ENCODE data around the gene ERLEC1.
"Not testable (repeated sequence)": the region's sequence is repeated elsewhere in the genome, so short reads cannot be mapped to it uniquely, and the experiment has no call there.

Gene ERLEC1

DNA sequence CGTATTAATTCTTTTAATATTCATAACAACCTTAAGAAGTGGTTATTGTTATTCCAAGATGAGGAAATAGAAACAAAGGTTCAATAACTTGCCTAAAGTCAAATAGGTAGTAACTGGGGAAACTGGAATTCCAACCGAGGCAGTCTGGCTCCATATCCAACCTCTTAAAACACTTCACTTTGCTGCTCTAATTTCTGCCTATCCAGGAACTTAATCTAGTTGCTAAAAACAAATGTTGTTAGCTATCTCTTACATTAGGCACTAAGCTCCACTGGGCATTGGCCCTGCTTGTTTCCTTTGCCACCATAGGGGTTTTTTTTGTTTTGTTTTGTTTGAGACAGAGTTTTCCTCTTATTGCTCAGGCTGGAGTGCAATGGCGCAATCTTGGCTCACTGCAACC, 24.8 kb downstream of the ERLEC1 start:
- no peaks in the 10 kb centered on the region for H3K4me1 Mint-ChIP-seq (ENCODE audit: low read depth)
- no peaks in the 10 kb centered on the region for H3K9me3 Mint-ChIP-seq
- no peaks in the 10 kb centered on the region for H3K27me3 Mint-ChIP-seq
- H3K36me3 Mint-ChIP-seq (ENCODE audit: low read depth) = peaks cover 45% of the 10 kb centered on the region
- H3K27ac Mint-ChIP-seq = no peak overlapping the region
- H3K4me3 Mint-ChIP-seq = no peak overlapping the region

DNA sequence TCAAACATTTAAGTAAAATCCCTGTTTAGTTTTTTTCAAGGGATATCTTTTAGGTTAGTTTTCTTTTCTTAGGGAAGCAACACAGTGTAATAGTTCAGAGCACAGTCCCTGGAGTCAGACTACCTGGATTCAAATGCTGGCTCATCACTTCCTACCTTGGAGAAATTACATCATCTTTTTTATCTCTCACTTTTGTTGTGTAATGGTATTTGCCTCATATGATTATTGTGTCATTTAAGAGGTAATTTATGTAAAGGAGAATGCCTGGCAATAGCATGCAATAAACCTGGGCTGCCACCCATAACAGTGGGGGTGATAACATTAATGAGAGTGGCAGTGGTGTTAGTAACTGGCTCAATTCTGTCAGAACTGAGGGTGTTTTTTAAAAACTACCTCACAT, 26.3 kb downstream of the ERLEC1 start:
- no peaks in the 10 kb centered on the region for H3K9me3 Mint-ChIP-seq

GRCh38 chr2:53818854-53819435, 32.1 kb downstream of the ERLEC1 start:
- no peak overlapping the region for H3K27ac Mint-ChIP-seq
- H3K4me3 Mint-ChIP-seq = no peak overlapping the region
- H3K36me3 Mint-ChIP-seq (ENCODE audit: low read depth) = peaks cover 35% of the 10 kb centered on the region
- no peaks in the 10 kb centered on the region for H3K4me1 Mint-ChIP-seq (ENCODE audit: low read depth)
- H3K9me3 Mint-ChIP-seq = no peaks in the 10 kb centered on the region
- H3K27me3 Mint-ChIP-seq = no peaks in the 10 kb centered on the region

More for the DNA sequence above, 26.3 kb downstream of the ERLEC1 start:
- H3K36me3 Mint-ChIP-seq (ENCODE audit: low read depth) = peaks cover 47% of the 10 kb centered on the region
- H3K27ac Mint-ChIP-seq = no peak overlapping the region
- no peaks in the 10 kb centered on the region for H3K27me3 Mint-ChIP-seq
- no peak overlapping the region for H3K4me3 Mint-ChIP-seq
- no peaks in the 10 kb centered on the region for H3K4me1 Mint-ChIP-seq (ENCODE audit: low read depth)

GRCh38 chr2:53819634-53820033, 32.8 kb downstream of the ERLEC1 start:
- Mint-ChIP-seq H3K27me3 (no peaks in the 10 kb centered on the region), H3K4me1 (ENCODE audit: low read depth) (no peaks in the 10 kb centered on the region)

DNA sequence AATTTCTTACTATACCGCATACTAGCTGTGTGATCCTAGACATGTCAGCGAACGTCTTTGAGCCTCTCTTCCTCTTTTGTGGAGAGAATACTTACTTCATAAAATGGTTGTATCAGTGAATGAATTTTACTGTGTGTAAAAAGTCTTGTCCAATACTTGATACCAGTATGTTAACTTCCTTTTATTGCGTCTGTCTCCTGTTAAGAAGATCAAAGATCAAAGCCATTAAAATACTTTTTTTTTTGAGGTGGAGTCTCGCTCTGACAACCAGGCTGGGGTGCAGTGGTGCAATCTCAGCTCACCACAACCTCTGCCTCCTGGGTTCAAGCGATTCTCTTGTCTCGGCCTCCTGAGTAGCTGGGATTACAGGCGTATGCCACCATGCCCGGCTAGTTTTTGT, 33.2 kb downstream of the ERLEC1 start:
- no peak overlapping the region for H3K4me3 Mint-ChIP-seq
- H3K27me3 Mint-ChIP-seq = no peaks in the 10 kb centered on the region
- no peak overlapping the region for H3K27ac Mint-ChIP-seq

More at GRCh38 chr2:53819634-53820033, 32.8 kb downstream of the ERLEC1 start:
- Mint-ChIP-seq H3K27ac (no peak overlapping the region), H3K36me3 (ENCODE audit: low read depth) (peaks cover 32% of the 10 kb centered on the region), H3K9me3 (no peaks in the 10 kb centered on the region), H3K4me3 (no peak overlapping the region)

DNA sequence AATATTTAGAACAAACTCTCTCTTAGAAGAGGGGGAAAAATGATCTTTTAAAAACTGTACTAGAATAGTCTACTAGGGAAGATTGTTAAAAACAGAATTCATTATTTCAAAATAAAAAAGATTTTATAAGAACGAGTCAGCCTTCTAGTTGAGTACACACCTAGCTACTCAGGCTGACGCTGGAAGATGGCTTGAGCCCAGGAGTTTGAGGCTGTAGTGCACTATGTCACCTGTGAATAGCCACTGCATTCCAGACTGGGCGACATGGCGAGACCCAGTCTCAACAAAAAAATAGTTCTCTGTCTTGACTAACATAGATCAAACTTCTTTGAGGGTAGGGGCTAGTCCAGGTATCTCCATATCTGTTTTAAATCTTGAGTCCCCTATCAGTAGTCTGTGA, 33.9 kb downstream of the ERLEC1 start:
- no peak overlapping the region for H3K27ac Mint-ChIP-seq
- H3K4me1 Mint-ChIP-seq (ENCODE audit: low read depth) = no peaks in the 10 kb centered on the region
- no peaks in the 10 kb centered on the region for H3K9me3 Mint-ChIP-seq
- peaks cover 24% of the 10 kb centered on the region for H3K36me3 Mint-ChIP-seq (ENCODE audit: low read depth)
- H3K27me3 Mint-ChIP-seq = no peaks in the 10 kb centered on the region
- no peak overlapping the region for H3K4me3 Mint-ChIP-seq

More for the DNA sequence above, 33.2 kb downstream of the ERLEC1 start:
- H3K4me1 Mint-ChIP-seq (ENCODE audit: low read depth) = no peaks in the 10 kb centered on the region
- peaks cover 30% of the 10 kb centered on the region for H3K36me3 Mint-ChIP-seq (ENCODE audit: low read depth)
- H3K9me3 Mint-ChIP-seq = no peaks in the 10 kb centered on the region

GRCh38 chr2:53821810-53822209, 35.0 kb downstream of the ERLEC1 start:
- H3K4me1 Mint-ChIP-seq (ENCODE audit: low read depth) = no peaks in the 10 kb centered on the region
- H3K9me3 Mint-ChIP-seq = no peaks in the 10 kb centered on the region
- no peaks in the 10 kb centered on the region for H3K27me3 Mint-ChIP-seq
- H3K4me3 Mint-ChIP-seq = no peak overlapping the region
- H3K27ac Mint-ChIP-seq = no peak overlapping the region
- H3K36me3 Mint-ChIP-seq (ENCODE audit: low read depth) = peaks cover 17% of the 10 kb centered on the region

DNA sequence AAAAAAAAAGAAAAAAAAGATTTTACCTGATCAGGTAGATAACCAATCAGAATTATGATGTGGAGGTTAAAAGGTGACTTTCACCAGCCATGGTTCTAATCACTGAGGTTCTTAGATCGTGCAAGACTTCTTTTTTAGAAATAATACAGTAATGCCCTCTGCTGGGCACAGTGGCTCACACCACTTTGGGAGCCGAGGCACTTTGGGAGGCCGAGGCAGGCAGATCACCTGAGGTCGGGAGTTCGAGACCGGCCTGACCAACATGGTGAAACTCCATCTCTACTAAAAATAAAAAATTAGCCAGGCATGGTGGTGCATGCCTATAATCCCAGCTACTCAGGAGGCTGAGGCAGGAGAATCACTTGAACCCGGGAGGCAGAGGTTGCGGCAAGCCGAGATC, 36.8 kb downstream of the ERLEC1 start:
- peaks cover 14% of the 10 kb centered on the region for H3K36me3 Mint-ChIP-seq (ENCODE audit: low read depth)
- H3K4me3 Mint-ChIP-seq; H3K4me1 Mint-ChIP-seq (ENCODE audit: low read depth): not testable (repeated sequence)

DNA sequence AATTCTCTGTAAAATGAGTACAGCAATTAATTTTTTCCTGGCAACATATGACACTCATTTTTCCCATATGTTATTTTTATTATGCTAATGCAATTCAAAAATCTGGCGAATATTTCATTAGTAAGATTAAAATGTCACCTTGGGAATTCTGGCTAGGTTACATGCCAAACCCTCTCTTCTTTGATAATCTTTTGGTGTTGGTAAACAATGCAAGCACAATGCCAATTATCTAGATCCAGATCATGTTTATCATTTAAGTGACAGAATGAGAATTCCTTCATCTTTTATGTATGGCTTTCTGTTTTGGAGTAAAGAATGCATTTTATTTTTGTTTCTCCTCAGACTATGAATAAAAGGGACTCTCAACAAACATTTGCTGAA, 39.2 kb downstream of the ERLEC1 start:
- H3K4me3 Mint-ChIP-seq = no peak overlapping the region
- H3K36me3 Mint-ChIP-seq (ENCODE audit: low read depth) = peaks cover 6% of the 10 kb centered on the region
- H3K9me3 Mint-ChIP-seq = peaks cover 4% of the 10 kb centered on the region
- H3K4me1 Mint-ChIP-seq (ENCODE audit: low read depth) = no peaks in the 10 kb centered on the region
- no peak overlapping the region for H3K27ac Mint-ChIP-seq
- no peaks in the 10 kb centered on the region for H3K27me3 Mint-ChIP-seq

More for the DNA sequence above, 36.8 kb downstream of the ERLEC1 start:
- H3K27me3 Mint-ChIP-seq, H3K9me3 Mint-ChIP-seq, H3K27ac Mint-ChIP-seq: not testable (repeated sequence)

- Mint-ChIP-seq H3K27me3 (no peaks in the 10 kb centered on the region), H3K4me1 (ENCODE audit: low read depth) (no peaks in the 10 kb centered on the region), H3K4me3 (no peak overlapping the region), H3K36me3 (ENCODE audit: low read depth) (peaks cover 8% of the 10 kb centered on the region), H3K9me3 (peaks cover 4% of the 10 kb centered on the region), H3K27ac (no peak overlapping the region)
Measured at GRCh38 chr2:53826587-53827397, 39.9 kb downstream of the ERLEC1 start.

DNA sequence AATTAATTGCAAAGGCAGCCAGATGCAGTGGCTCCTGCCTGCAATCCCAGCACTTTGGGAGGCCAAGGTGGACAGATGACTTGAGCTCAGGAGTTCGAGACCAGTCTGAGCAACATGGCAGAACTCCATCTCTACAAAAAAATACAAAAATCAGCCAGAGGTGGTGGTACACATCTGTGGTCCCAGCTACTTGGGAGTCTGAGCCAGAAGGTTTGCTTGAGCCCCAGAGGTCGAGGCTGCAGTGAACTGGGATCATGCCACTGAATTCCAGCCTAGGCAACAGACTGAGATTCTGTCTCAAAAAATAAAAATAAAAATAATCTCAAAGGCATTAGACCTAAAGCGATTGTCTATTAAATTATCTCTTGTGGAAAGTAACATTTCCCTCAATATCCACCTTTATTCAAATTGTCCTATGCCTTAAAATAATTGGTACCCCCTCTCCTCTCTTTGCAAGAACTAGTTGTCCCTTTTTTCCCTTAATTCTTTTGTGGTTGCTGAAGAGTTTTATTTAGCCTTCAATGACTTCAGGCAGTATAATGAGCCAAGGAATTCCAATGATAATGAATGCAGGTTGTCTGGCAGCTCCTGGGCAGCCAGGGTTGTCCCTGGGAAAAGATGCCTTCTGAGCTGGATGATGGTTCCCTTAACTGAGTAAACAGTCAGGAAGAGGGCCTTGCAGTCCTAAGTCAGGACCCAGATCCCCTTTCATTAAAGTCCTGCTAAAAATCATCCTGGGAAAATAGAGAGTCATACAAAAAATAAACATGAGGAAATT, 40.7 kb downstream of the ERLEC1 start:
- Mint-ChIP-seq H3K4me1 (ENCODE audit: low read depth) (no peaks in the 10 kb centered on the region), H3K9me3 (peaks cover 4% of the 10 kb centered on the region), H3K27ac (no peak overlapping the region), H3K27me3 (no peaks in the 10 kb centered on the region), H3K36me3 (ENCODE audit: low read depth) (peaks cover 13% of the 10 kb centered on the region), H3K4me3 (no peak overlapping the region)

GRCh38 chr2:53828331-53828730, 41.5 kb downstream of the ERLEC1 start:
- Mint-ChIP-seq H3K4me3 (no peak overlapping the region), H3K36me3 (ENCODE audit: low read depth) (peaks cover 16% of the 10 kb centered on the region), H3K9me3 (peaks cover 4% of the 10 kb centered on the region), H3K27ac (no peak overlapping the region), H3K27me3 (no peaks in the 10 kb centered on the region), H3K4me1 (ENCODE audit: low read depth) (no peaks in the 10 kb centered on the region)

DNA sequence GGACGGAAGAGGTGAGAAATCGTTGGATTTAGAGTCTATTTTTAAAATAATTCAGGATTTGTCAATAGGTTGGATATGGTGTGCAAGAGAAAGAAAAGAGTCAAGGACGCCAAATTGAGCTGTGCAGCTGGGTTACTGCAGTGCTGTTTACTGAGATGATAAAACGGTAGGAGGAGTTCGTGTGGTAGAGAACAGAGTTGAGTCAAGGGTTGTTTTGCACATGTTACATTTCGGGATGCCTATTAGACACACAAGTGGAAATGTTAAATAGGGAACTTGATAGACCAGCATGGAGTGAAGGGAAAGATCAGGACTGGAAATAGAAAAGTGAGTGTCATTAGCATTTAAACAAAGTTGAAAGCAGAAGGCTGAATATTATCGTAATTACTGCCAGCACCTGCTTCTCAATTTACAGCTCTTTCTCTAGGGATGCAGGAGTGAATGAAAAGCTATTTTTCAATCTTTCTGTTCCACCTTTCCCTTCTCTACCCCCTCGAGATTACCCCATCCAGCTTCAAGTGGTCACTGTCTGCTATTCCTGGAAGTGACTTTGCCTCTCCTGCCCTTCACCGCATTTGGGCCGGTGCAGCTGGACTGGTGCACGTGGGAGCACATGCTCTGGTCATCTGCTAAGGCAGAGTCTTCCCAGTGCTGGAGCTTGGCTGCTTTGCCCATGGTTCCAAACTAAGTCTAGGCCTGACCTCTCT, 42.6 kb downstream of the ERLEC1 start:
- Mint-ChIP-seq H3K4me1 (ENCODE audit: low read depth) (no peaks in the 10 kb centered on the region), H3K4me3 (no peak overlapping the region), H3K36me3 (ENCODE audit: low read depth) (peaks cover 23% of the 10 kb centered on the region), H3K27me3 (no peaks in the 10 kb centered on the region), H3K9me3 (peaks cover 4% of the 10 kb centered on the region), H3K27ac (no peak overlapping the region)

- H3K4me3 Mint-ChIP-seq; H3K9me3 Mint-ChIP-seq; H3K4me1 Mint-ChIP-seq (ENCODE audit: low read depth); H3K27ac Mint-ChIP-seq; H3K27me3 Mint-ChIP-seq: not testable (repeated sequence)
- H3K36me3 Mint-ChIP-seq (ENCODE audit: low read depth) = peaks cover 28% of the 10 kb centered on the region
Measured at GRCh38 chr2:53829980-53830290, 43.1 kb downstream of the ERLEC1 start.

DNA sequence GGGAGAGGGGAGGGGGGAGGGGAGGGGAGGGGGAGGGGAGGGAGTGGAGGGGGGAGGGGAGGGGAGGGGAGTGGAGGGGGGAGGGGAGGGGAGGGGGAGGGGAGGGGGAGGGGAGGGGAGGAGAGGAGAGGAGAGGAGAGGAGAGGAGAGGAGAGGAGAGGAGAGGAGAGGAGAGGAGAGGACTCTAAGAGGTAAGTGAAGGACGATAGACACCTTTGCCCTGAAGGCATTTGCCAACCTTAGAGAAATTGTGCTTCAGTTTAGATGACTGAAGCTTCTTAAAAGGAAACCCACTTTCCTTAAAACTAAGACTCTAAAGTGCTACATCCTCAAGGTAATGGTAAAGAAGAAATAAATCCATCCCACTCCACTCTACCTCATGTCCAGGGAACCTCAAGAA, 53.7 kb downstream of the ERLEC1 start:
- H3K36me3 Mint-ChIP-seq (ENCODE audit: low read depth) = peaks cover 3% of the 10 kb centered on the region
- no peaks in the 10 kb centered on the region for H3K4me1 Mint-ChIP-seq (ENCODE audit: low read depth)
- no peaks in the 10 kb centered on the region for H3K9me3 Mint-ChIP-seq
- H3K4me3 Mint-ChIP-seq = no peak overlapping the region
- H3K27ac Mint-ChIP-seq = no peak overlapping the region
- H3K27me3 Mint-ChIP-seq = no peaks in the 10 kb centered on the region

Data from stimulated activated naive CD8-positive, alpha-beta T cell treated with anti-CD3 and anti-CD28 coated beads, Interleukin-15, Interleukin-2, amounts not matched to agents 100 ng/mL and 50 ng/mL, for 24 hours (primary cell).